ENCODE data around the gene TRA2B. TPM values are rescaled to one million over a fixed set of nuclear protein-coding genes. Genes with fewer than 3 reads are reported as not detected.

Gene TRA2B
- total and polyA plus RNA-seq, 7 experiments from 2014 or later = 182 to 673 (median 216) TPM

DNA sequence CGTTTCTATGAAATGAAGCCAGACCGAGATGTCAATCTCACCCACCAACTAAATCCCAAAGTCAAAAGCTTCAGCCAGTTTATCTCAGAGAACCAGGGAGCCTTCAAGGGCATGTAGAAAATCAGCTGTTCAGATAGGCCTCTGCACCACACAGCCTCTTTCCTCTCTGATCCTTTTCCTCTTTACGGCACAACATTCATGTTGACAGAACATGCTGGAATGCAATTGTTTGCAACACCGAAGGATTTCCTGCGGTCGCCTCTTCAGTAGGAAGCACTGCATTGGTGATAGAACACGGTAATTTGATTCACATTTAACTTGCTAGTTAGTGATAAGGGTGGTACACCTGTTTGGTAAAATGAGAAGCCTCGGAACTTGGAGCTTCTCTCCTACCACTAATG lies 41.9 kb upstream of the TRA2B start:
- Histone ChIP-seq H3K9me3 (ENCODE audit: control insufficient read depth in 2 of 3, low read length in 3 of 3) (no peaks in the 10 kb centered on the region), H3K27ac (ENCODE audit: low read depth, low read length) (no peak overlapping the region), H3K36me3 (ENCODE audit: control insufficient read depth in 2 of 3, insufficient read depth in 3 of 3, low read length in 3 of 3) (no peaks in the 10 kb centered on the region), H3K4me3 (ENCODE audit: low read length) (no peak overlapping the region), H3K27me3 (ENCODE audit: control insufficient read depth in 2 of 2, insufficient read depth in 2 of 2, low read length in 2 of 2) (no peaks in the 10 kb centered on the region), H3K4me1 (ENCODE audit: control insufficient read depth in 2 of 2, insufficient read depth in 2 of 2, low read length in 2 of 2) (no peaks in the 10 kb centered on the region)
- Mint-ChIP-seq H3K4me1 (peaks cover 6 to 16% (median 13%) of the 10 kb centered on the region in 7 donors), H3K36me3 (no peaks in the 10 kb centered on the region), H3K27me3 (peaks cover 0 to 24% (median 7%) of the 10 kb centered on the region in 5 donors), H3K27ac (no peak overlapping the region), H3K9me3 (no peaks in the 10 kb centered on the region), H3K4me3 (no peak overlapping the region)
- POLR2A ChIA-PET = interaction anchor here (0.6 to 0.7 kb wide), 2 partner anchors 56 to 621 kb away, joined by 3 read pairs; no protein-coding TSS in a partner anchor
- no peak for ATAC-seq
- CTCF ChIA-PET = interaction anchor here (0.6 to 4.8 kb wide), 3 partner anchors 15 to 561 kb away, joined by 3 to 29 read pairs (median 4); no protein-coding TSS in a partner anchor
- no peak for DNase-seq
- intact Hi-C loops (cut with micrococcal nuclease) = loop anchor here in 1 of 2 donors (5.0 to 10.0 kb wide), 2 partner anchors 278 to 845 kb away; no protein-coding TSS in a partner anchor

DNA sequence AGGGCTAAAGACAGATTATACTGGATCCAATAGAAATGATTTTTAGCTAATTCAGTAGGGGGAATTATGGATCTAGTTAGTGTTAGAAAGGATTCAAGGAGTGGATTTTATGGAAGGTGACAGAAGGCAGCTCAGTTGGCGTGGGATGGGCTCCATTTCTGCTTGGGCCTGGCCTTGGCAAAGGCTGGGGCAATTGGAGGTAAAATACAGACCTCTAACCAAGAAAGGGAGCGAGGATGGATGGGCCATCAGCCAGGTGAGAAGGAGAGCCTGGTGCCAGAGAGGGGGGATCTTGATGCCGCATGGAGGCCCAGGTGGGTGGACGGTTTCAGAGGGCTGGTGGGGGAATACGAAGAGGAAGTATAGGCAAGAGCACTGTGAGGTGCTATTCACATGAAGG lies 40.7 kb upstream of the TRA2B start:
- intact Hi-C loops (cut with micrococcal nuclease) = loop anchor here in 1 of 2 donors (10.0 kb wide), 1 partner anchor 846 kb away; no protein-coding TSS in a partner anchor
- DNase-seq (no peak), ATAC-seq (no peak)
- H3K4me1 ChIP-seq (ENCODE audit: control insufficient read depth in 2 of 2, insufficient read depth in 2 of 2, low read length in 2 of 2) = no peaks in the 10 kb centered on the region
- H3K4me1 Mint-ChIP-seq = peaks cover 6 to 13% (median 11%) of the 10 kb centered on the region in 7 donors
- H3K27me3 Mint-ChIP-seq = peaks cover 0 to 27% (median 4%) of the 10 kb centered on the region in 5 donors
- ChIA-PET CTCF (interaction anchor here (1.7 to 4.8 kb wide), 3 partner anchors 18 to 562 kb away, joined by 5 to 29 read pairs (median 18); no protein-coding TSS in a partner anchor), POLR2A (interaction anchor here (0.9 kb wide), 1 partner anchor 589 kb away, joined by 3 read pairs; no protein-coding TSS in a partner anchor)
- H3K9me3 ChIP-seq (ENCODE audit: control insufficient read depth in 2 of 3, low read length in 3 of 3) = no peaks in the 10 kb centered on the region
- no peak overlapping the region for H3K27ac ChIP-seq (ENCODE audit: low read depth, low read length)
- peaks cover 0 to 2% (median 0%) of the 10 kb centered on the region in 11 donors for H3K9me3 Mint-ChIP-seq
- no peak overlapping the region for H3K4me3 Mint-ChIP-seq
- no peaks in the 10 kb centered on the region for H3K36me3 Mint-ChIP-seq
- H3K27me3 ChIP-seq (ENCODE audit: control insufficient read depth in 2 of 2, insufficient read depth in 2 of 2, low read length in 2 of 2) = no peaks in the 10 kb centered on the region
- no peak overlapping the region for H3K4me3 ChIP-seq (ENCODE audit: low read length)
- no peak overlapping the region for H3K27ac Mint-ChIP-seq
- H3K36me3 ChIP-seq (ENCODE audit: control insufficient read depth in 2 of 3, insufficient read depth in 3 of 3, low read length in 3 of 3) = no peaks in the 10 kb centered on the region

DNA sequence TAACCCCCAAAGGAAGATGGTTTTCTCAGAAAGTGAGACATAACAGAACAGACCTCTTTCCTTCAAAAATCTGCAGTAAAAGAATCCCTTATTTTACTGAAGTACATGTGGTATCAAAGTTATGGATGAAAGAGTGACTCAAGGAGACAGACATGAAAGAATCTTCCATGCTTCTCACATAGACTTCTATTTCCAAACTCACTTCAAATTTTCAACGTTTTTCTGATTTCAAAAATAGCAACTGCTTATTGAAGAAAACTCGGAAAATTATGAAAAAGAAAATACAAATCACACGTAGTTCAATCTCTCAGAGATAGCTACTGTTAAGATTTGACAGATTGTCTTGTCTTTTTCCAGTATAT lies 39.8 kb upstream of the TRA2B start:
- intact Hi-C loops (cut with micrococcal nuclease) = loop anchor here (1.0 to 10.0 kb wide), 5 partner anchors 34 to 847 kb away; partner anchors contain the start of gene ETV5 (in 1 of the 2)
- no peaks in the 10 kb centered on the region for H3K27me3 ChIP-seq (ENCODE audit: control insufficient read depth in 2 of 2, insufficient read depth in 2 of 2, low read length in 2 of 2)
- H3K4me3 Mint-ChIP-seq = no peak overlapping the region
- peaks cover 4 to 10% (median 9%) of the 10 kb centered on the region in 7 donors for H3K4me1 Mint-ChIP-seq
- H3K36me3 Mint-ChIP-seq = no peaks in the 10 kb centered on the region
- peaks cover 0 to 2% (median 0%) of the 10 kb centered on the region in 11 donors for H3K9me3 Mint-ChIP-seq
- no peak for ATAC-seq
- no peaks in the 10 kb centered on the region for H3K36me3 ChIP-seq (ENCODE audit: control insufficient read depth in 2 of 3, insufficient read depth in 3 of 3, low read length in 3 of 3)
- H3K9me3 ChIP-seq (ENCODE audit: control insufficient read depth in 2 of 3, low read length in 3 of 3) = no peaks in the 10 kb centered on the region
- no peak for DNase-seq
- peaks cover 0 to 21% (median 0%) of the 10 kb centered on the region in 5 donors for H3K27me3 Mint-ChIP-seq
- no peaks in the 10 kb centered on the region for H3K4me1 ChIP-seq (ENCODE audit: control insufficient read depth in 2 of 2, insufficient read depth in 2 of 2, low read length in 2 of 2)
- peak overlapping the region in 1 of 9 donors; percentile 21 for H3K27ac Mint-ChIP-seq
- H3K27ac ChIP-seq (ENCODE audit: low read depth, low read length) = no peak overlapping the region
- ChIA-PET CTCF (interaction anchor here (0.7 to 4.8 kb wide), 7 partner anchors 11 to 592 kb away, joined by 3 to 29 read pairs (median 4); no protein-coding TSS in a partner anchor), POLR2A (no interaction called here)
- H3K4me3 ChIP-seq (ENCODE audit: low read length) = no peak overlapping the region

DNA sequence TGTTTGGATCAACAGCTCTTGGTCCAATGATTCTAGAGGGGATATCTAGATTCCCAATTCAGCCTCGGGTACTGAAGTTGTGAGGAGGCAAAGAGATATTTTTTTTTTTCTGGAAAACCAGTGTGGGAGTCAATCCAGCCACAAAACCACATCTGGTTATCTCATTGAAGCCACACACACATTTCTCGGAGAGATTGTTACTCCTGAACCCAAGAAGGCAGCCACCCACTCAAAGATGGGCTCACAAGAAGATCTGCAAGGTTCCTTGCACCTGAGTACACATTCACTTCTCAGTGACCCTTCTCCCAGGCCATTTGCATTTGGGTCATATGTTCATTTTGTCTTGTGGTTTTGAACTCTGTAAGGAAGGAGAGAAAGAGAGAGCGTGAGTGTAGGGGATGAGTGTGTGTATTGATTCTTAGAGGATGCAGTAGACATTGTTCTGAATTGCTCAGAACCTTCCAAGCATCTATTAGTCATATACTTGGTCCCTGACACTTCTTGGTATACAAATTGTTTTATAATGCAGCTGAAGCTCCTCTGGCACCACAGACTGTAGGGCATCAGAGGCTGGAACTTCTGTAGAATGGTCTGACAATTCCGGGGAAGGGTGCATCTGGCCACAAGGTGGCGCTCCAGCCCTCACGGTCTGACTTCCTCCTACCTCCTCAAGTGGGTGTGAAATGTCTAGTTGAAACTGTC lies 39.3 kb upstream of the TRA2B start:
- Mint-ChIP-seq H3K27ac (peak overlapping the region in 1 of 9 donors; percentile 21), H3K36me3 (no peaks in the 10 kb centered on the region), H3K4me3 (peak overlapping the region in 1 of 10 donors; percentile 5), H3K27me3 (peaks cover 0 to 19% (median 0%) of the 10 kb centered on the region in 5 donors), H3K4me1 (peaks cover 4 to 10% (median 9%) of the 10 kb centered on the region in 7 donors), H3K9me3 (peaks cover 0 to 2% (median 0%) of the 10 kb centered on the region in 11 donors)
- DNase-seq (peak; percentile 47 to 84 (median 70)), ATAC-seq (peak; percentile 96)
- intact Hi-C loops (cut with micrococcal nuclease) = loop anchor here (1.0 to 10.0 kb wide), 5 partner anchors 34 to 848 kb away; partner anchors contain the start of gene ETV5 (in 1 of the 2)
- no peaks in the 10 kb centered on the region for H3K36me3 ChIP-seq (ENCODE audit: control insufficient read depth in 2 of 3, insufficient read depth in 3 of 3, low read length in 3 of 3)
- H3K27me3 ChIP-seq (ENCODE audit: control insufficient read depth in 2 of 2, insufficient read depth in 2 of 2, low read length in 2 of 2) = no peaks in the 10 kb centered on the region
- H3K9me3 ChIP-seq (ENCODE audit: control insufficient read depth in 2 of 3, low read length in 3 of 3) = no peaks in the 10 kb centered on the region
- H3K4me1 ChIP-seq (ENCODE audit: control insufficient read depth in 2 of 2, insufficient read depth in 2 of 2, low read length in 2 of 2) = no peaks in the 10 kb centered on the region
- no peak overlapping the region for H3K27ac ChIP-seq (ENCODE audit: low read depth, low read length)
- H3K4me3 ChIP-seq (ENCODE audit: low read length) = no peak overlapping the region
- CTCF ChIA-PET = interaction anchor here (0.5 to 4.8 kb wide), 12 partner anchors 10 to 1072 kb away, joined by 3 to 29 read pairs (median 4); no protein-coding TSS in a partner anchor
- POLR2A ChIA-PET = interaction anchor here (0.6 kb wide), 1 partner anchor 807 kb away, joined by 4 read pairs; no protein-coding TSS in a partner anchor

- no peaks in the 10 kb centered on the region for H3K4me1 ChIP-seq (ENCODE audit: control insufficient read depth in 2 of 2, insufficient read depth in 2 of 2, low read length in 2 of 2)
- peaks cover 4 to 10% (median 9%) of the 10 kb centered on the region in 7 donors for H3K4me1 Mint-ChIP-seq
- H3K27ac Mint-ChIP-seq = no peak overlapping the region
- H3K4me3 Mint-ChIP-seq = no peak overlapping the region
- no peaks in the 10 kb centered on the region for H3K36me3 ChIP-seq (ENCODE audit: control insufficient read depth in 2 of 3, insufficient read depth in 3 of 3, low read length in 3 of 3)
- no peak overlapping the region for H3K4me3 ChIP-seq (ENCODE audit: low read length)
- no peak for ATAC-seq
- H3K27ac ChIP-seq (ENCODE audit: low read depth, low read length) = no peak overlapping the region
- POLR2A ChIA-PET = no interaction called here
- no peaks in the 10 kb centered on the region for H3K27me3 ChIP-seq (ENCODE audit: control insufficient read depth in 2 of 2, insufficient read depth in 2 of 2, low read length in 2 of 2)
- H3K36me3 Mint-ChIP-seq = no peaks in the 10 kb centered on the region
- CTCF ChIA-PET = interaction anchor here (0.5 to 4.8 kb wide), 3 partner anchors 33 to 564 kb away, joined by 3 to 29 read pairs (median 18); no protein-coding TSS in a partner anchor
- peaks cover 0 to 19% (median 0%) of the 10 kb centered on the region in 5 donors for H3K27me3 Mint-ChIP-seq
- intact Hi-C loops (cut with micrococcal nuclease) = loop anchor here in 1 of 2 donors (2.0 to 10.0 kb wide), 2 partner anchors 133 to 849 kb away; partner anchors contain the start of gene ETV5
- no peaks in the 10 kb centered on the region for H3K9me3 ChIP-seq (ENCODE audit: control insufficient read depth in 2 of 3, low read length in 3 of 3)
- no peak for DNase-seq
- peaks cover 0 to 2% (median 0%) of the 10 kb centered on the region in 11 donors for H3K9me3 Mint-ChIP-seq
Observed at GRCh38 chr3:185976100-185976499, 38.3 kb upstream of the TRA2B start.

DNA sequence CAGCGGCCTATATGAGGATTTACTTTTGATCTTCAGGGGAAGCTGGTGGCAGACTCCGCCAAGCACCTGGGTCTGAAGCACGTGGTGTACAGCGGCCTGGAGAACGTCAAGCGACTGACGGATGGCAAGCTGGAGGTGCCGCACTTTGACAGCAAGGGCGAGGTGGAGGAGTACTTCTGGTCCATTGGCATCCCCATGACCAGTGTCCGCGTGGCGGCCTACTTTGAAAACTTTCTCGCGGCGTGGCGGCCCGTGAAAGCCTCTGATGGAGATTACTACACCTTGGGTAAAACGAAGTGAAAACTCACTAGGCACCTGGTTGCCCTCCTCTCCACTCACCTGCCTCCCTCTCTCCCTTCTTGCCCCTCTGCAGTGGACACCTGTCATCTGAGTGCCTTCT lies 33.8 kb upstream of the TRA2B start:
- ChIA-PET POLR2A (no interaction called here), CTCF (no interaction called here)
- H3K27ac Mint-ChIP-seq = no peak overlapping the region
- H3K27me3 Mint-ChIP-seq = peaks cover 0 to 14% (median 0%) of the 10 kb centered on the region in 5 donors
- ATAC-seq (no peak), DNase-seq (no peak)
- H3K27me3 ChIP-seq (ENCODE audit: control insufficient read depth in 2 of 2, insufficient read depth in 2 of 2, low read length in 2 of 2) = no peaks in the 10 kb centered on the region
- intact Hi-C loops (cut with micrococcal nuclease) = loop anchor here in 1 of 2 donors (10.0 kb wide), 1 partner anchor 853 kb away; no protein-coding TSS in a partner anchor
- H3K4me3 Mint-ChIP-seq = no peak overlapping the region
- peaks cover 0 to 3% (median 0%) of the 10 kb centered on the region in 11 donors for H3K9me3 Mint-ChIP-seq
- no peaks in the 10 kb centered on the region for H3K36me3 ChIP-seq (ENCODE audit: control insufficient read depth in 2 of 3, insufficient read depth in 3 of 3, low read length in 3 of 3)
- no peak overlapping the region for H3K4me3 ChIP-seq (ENCODE audit: low read length)
- H3K4me1 ChIP-seq (ENCODE audit: control insufficient read depth in 2 of 2, insufficient read depth in 2 of 2, low read length in 2 of 2) = no peaks in the 10 kb centered on the region
- H3K9me3 ChIP-seq (ENCODE audit: control insufficient read depth in 2 of 3, low read length in 3 of 3) = no peaks in the 10 kb centered on the region
- no peak overlapping the region for H3K27ac ChIP-seq (ENCODE audit: low read depth, low read length)
- peaks cover 0 to 4% (median 0%) of the 10 kb centered on the region in 5 donors for H3K36me3 Mint-ChIP-seq
- H3K4me1 Mint-ChIP-seq = no peaks in the 10 kb centered on the region
